GM18873 (cell line): ENCODE data around the gene SIN3B.

Experiments used
- ATAC-seq: cut with Tn5 transposase; IDR thresholded peaks from one replicate; pipeline ENCODE4 v1.9.1; 2021; ENCODE audit warnings: mild to moderate bottlenecking, moderate library complexity, moderate number of reproducible peaks; ENCODE audit not compliant: unreplicated experiment, low FRiP score

Gene SIN3B

DNA sequence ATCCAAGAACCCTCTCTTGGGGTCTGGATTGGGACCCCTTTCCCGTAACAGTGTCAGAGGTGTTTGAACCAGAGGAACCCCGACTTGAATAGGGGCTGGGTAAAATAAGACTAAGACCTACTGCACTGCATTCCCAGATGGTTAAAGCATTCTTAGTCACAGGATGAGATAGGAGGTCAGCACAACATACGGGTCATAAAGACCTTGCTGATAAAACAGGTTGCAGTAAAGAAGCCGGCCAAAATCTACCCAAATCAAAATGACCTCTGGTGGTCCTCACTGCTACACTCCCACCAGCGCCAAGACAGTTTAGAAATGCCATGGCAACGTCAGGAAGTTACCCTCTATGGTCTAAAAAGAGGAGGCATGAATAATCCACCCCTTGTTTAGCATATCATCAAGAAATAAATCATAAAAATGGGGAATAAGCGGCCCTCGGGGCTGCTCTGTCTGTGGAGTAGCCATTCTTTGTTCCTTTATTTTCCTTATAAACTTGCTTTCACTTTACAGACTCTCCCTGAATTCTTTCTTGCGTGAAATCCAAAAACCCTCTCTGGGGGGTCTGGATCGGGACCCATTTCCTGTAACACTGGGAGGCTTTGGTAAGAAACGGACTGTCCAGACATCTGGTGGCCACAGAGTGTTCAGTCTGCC, 4.4 kb upstream of the SIN3B start:
- no peak for ATAC-seq

DNA sequence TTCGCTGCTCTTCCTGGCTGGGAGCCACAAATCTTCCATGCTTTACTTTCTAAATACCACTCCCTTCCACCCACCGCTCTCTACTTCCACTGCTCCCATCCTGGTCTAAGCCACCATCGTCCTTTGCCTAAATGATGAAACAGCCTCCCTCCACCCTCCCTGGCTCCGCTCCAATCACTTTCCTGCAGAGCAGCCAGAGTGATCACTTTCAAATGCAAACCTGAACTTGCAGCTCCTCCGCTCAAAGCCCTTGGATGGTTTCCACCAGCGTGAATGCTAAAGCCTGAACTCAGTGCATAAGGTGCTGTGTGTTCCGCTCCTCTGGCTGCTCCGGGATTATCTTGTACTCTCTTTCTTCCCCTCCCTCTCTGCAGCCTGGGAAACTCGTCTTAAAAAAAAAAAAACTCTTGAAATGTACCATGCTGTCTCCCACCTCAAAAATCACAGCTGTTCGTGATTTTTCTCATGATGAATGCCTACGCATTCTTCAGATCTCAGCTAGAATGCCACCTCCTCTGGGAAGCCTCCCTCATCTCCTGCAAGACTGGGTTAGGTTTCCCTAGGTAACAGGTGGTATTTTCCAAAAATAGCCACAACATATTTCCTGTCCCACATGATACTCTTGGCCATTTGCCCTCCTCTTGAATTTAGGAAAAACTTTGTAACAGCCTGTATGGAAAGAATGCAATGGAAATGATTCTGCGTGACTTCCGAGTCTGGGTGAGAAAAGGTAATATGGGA, 3.7 kb upstream of the SIN3B start:
- ATAC-seq, result no peak

DNA sequence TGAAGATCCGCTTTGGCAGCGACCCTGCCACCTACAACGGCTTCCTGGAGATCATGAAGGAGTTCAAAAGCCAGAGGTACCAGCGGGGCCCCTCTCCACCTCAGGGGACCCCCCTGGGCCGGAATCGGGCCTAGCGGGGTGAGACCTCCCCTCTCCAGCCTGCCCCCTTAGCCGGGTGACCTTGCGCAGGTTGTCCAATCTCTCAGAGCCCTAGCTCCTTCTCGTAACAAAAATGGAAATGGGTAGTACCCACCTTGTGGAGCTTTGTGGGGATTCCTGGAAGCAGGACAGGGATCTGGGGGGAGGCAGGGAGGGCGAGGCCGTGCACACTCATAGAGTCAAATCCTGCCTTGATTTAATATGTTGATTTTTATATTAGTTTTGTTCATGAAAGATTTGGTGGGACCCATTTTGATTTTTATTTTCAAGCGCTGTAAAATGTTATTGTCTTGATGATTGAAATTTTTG, 658 bp downstream of the SIN3B start:
- no peak for ATAC-seq

DNA sequence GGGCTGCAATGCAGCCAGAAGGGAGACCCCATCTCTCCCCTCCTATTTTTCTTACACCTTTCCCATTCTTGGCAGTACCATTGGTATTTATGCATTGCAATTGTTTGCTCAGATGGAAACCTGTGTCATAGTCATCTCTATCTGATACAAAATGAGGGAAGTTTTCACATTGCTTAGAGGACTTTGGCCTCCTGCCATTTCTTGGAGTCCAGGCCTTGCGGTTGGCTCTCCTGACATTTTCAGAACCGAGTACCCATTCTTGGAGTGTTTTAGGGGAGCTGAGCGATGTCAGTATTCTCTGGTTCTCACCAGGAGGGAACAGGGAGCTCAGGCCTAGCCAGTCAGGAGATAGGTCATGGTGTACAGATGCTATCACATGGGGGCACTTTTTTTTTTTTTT, 1.5 kb downstream of the SIN3B start:
- no peak for ATAC-seq

- ATAC-seq, result no peak
These were observed 2.3 kb downstream of the SIN3B start for GRCh38 chr19:16831531-16831930.

GRCh38 chr19:16834747-16835146, 5.5 kb downstream of the SIN3B start:
- no peak for ATAC-seq

- ATAC-seq, result no peak
These were observed 7.2 kb downstream of the SIN3B start for GRCh38 chr19:16836115-16837034.

GRCh38 chr19:16837035-16837362, 7.8 kb downstream of the SIN3B start:
- ATAC-seq, result no peak

- ATAC-seq, result no peak
These were observed 12.3 kb downstream of the SIN3B start for GRCh38 chr19:16841391-16841926.

- ATAC-seq, result no peak
These were observed 17.7 kb downstream of the SIN3B start for GRCh38 chr19:16846901-16847300.

GRCh38 chr19:16847430-16847829, 18.2 kb downstream of the SIN3B start:
- no peak for ATAC-seq

- no peak for ATAC-seq
These were observed 20.0 kb downstream of the SIN3B start for GRCh38 chr19:16849168-16849567.

DNA sequence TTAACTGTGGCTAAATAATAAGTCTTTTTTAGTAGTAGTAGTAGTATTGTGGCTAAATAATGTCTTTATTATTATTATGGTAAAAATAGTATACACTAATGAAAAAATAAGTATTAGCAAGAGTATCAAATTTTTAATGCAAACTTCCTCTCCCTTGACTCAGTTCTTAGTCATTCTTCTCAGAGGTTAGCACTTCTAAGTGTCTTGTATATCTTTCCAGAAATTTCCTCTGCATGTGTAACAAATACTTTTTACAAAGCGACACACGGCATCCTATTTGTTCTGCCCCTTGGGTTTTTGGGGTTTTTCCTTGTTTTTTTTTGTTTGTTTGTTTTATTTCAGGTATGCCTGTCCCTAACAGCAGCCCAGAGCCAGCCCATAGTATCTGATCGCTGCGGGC, 20.9 kb downstream of the SIN3B start:
- no peak for ATAC-seq

DNA sequence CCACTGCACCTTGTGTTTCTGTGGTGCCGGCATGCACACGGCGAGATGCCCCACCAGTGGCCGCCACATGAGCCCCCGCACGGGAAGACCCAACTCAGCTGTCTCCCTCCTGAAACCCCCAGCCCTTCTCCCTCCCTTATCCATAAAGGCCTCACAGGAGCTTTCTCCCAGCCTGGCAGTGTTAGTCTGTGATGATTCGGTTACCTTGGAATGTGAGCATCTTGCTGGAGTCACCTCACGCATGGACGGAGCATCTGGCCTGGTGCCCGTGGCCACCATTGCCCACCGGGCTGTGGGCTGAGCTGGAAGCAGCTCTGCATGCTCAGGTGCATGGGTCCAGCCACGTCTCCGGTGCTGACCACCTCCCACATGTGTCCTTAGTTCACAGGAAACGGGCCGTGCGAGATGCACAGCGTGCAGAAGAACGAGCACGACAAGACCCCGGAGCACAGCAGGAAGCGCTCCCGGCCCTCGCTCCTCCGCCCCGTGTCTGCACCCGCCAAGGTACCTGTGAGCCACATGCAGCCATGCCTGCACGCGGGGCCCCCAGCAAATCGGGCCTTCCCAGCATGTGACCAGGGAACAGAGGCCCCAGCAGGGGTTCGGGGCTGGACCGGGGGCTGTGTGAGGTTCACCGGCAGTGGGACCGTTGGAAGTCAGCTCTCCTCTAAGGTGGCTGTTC, 22.0 kb downstream of the SIN3B start:
- no peak for ATAC-seq

DNA sequence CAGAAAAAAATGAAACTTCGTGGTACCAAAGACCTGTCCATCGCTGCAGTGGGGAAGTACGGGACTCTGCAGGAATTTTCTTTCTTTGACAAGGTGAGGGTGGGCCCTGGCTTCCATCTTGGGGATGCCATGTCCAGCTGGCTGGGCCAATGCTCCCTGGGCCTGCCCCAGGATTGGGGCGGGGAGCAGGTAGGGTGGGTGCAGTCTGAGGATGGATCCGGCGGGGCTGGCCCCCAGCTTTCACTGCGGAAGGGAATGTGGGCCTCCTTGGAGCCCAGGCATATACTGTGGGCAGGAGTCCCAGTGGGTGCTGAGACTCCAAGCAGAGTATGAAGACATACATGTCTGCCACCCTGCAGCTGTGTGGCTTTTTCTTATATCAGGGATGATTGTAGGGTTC, 23.9 kb downstream of the SIN3B start:
- no peak for ATAC-seq

- no peak for ATAC-seq
These were observed 26.9 kb downstream of the SIN3B start for GRCh38 chr19:16856091-16856490.

- no peak for ATAC-seq
These were observed 30.4 kb downstream of the SIN3B start for GRCh38 chr19:16859626-16860025.

- ATAC-seq, result no peak
These were observed 30.9 kb downstream of the SIN3B start for GRCh38 chr19:16860118-16860517.

GRCh38 chr19:16861011-16861410, 31.8 kb downstream of the SIN3B start:
- no peak for ATAC-seq

- ATAC-seq, result no peak
These were observed 32.6 kb downstream of the SIN3B start for GRCh38 chr19:16861834-16862233.
